Right atrium auricular region (tissue), 2 donors: Measurements from ENCODE around the gene FOXP1. TPM values are rescaled to one million over a fixed set of nuclear protein-coding genes. Genes with fewer than 3 reads are reported as not detected.

ENCODE experiments used
- DNase-seq: peaks from one replicate; pipeline ENCODE4 v3.0.0-alpha.2; 2019; ENCODE audit warnings: low spot score
- H3K27ac ChIP-seq, 2 donors: fragments of 200-600 bp; sonication (generic); 1 replicate in 1 of 2; 2 replicates in 1 of 2; pipeline ENCODE4 v1.5.1; 2016 to 2019
- H3K27me3 ChIP-seq, 2 donors: fragments of 200-600 bp; sonication (generic); one replicate each; pipeline versions ENCODE4 v1.5.1 to v1.6.0; 2017 to 2019
- H3K36me3 ChIP-seq: fragments of 200-600 bp; sonication (generic); one replicate; pipeline ENCODE4 v1.5.1; 2016
- H3K4me1 ChIP-seq, 2 donors: fragments of 200-600 bp; sonication (generic); one replicate each; pipeline versions ENCODE4 v1.5.1 to v1.6.0; 2017 to 2019
- H3K4me3 ChIP-seq, 2 donors: fragments of 200-600 bp; sonication (generic); 1 replicate in 1 of 2; 2 replicates in 1 of 2; pipeline ENCODE4 v1.5.1; 2017 to 2019; ENCODE audit warnings: mild to moderate bottlenecking in 1 of 2, moderate library complexity in 1 of 2
- H3K9me3 ChIP-seq, 2 donors: fragments of 200-600 bp; sonication (generic); one replicate each; pipeline ENCODE4 v1.5.1; 2019
- CTCF ChIP-seq, 2 donors: fragments of 200-600 bp; sonication (generic); IDR thresholded peaks; one replicate each; pipeline ENCODE4 v1.5.1; 2019; ENCODE audit warnings: antibody characterized with exemption in 2 of 2
- total RNA-seq, 2 donors: library from RNA; depleted of rRNA; stranded (reverse); fragments of >200 nt; gene quantifications; one replicate each; pipeline ENCODE4 v1.1.0, GENCODE V29; 2016

The FOXP1 gene
- total RNA-seq, 2 donors from 2014 or later, result 39.2 to 59.0 TPM

- DNase-seq, result no peak
- H3K4me1 ChIP-seq, result peaks cover 0 to 39% of the 10 kb centered on the region in 2 donors
- H3K9me3 ChIP-seq, result no peaks in the 10 kb centered on the region
- no peaks in the 10 kb centered on the region for H3K27me3 ChIP-seq
- peak overlapping the region; percentile 97 to 98 for H3K27ac ChIP-seq
- H3K4me3 ChIP-seq, result peak overlapping the region; percentile 77 to 87
- no peaks in the 10 kb centered on the region for H3K36me3 ChIP-seq
- no peak for TF ChIP-seq CTCF (IDR thresholded peaks at IDR 0.05)
These were observed 1.4 kb downstream of the FOXP1 start for GRCh38 chr3:71582036-71582611.

- Histone ChIP-seq H3K4me1 (peaks cover 0 to 37% of the 10 kb centered on the region in 2 donors), H3K36me3 (no peaks in the 10 kb centered on the region), H3K4me3 (peak overlapping the region; percentile 77 to 87), H3K27me3 (no peaks in the 10 kb centered on the region), H3K27ac (peak overlapping the region; percentile 97 to 98), H3K9me3 (no peaks in the 10 kb centered on the region)
- peak in 1 of 2 donors; percentile 16 for TF ChIP-seq CTCF (IDR thresholded peaks at IDR 0.05)
- no peak for DNase-seq
These were observed 2.0 kb downstream of the FOXP1 start for GRCh38 chr3:71581457-71582035.

DNA sequence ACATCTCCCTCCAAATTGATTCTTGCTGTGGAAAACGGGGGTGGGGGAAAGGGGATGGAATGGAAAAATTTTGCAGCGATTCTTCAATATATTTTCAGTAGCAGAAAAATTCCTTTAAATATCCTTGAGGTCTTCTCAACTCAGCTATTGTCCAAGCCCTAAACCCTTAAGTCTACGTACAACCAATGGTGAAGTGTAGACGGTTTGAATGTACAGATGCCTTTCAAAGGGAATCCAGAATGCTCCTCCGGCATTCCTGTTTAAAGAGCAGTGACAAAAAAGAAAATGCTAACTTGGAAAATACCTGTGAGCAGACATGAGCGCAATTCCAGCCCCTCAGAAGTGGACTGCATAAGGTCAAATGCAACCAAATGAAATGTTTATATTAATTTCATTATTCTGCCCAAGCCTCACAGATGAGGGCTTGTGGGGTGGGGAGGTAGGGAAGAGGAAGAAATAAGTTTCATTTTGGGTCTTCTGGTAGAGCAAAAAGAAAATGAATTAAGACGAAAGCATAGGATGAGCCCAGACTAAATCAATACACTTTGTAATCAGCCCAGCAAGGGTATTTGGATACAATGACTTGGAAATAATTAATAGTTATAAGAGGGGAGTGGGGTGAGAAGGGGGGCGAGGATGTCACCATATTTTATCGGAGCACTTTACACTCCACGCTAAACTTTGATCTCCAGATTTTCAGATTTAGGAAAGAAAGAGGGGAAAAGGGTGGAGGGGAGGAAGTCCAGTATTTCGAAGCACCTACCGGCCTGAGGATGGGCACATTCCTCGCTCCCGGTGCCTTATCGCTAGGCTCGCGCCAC, 2.7 kb downstream of the FOXP1 start:
- Histone ChIP-seq H3K27ac (peak overlapping the region; percentile 97 to 98), H3K4me1 (peaks cover 0 to 31% of the 10 kb centered on the region in 2 donors), H3K27me3 (no peaks in the 10 kb centered on the region), H3K36me3 (no peaks in the 10 kb centered on the region), H3K4me3 (peak overlapping the region; percentile 77 to 87), H3K9me3 (no peaks in the 10 kb centered on the region)
- no peak for TF ChIP-seq CTCF (IDR thresholded peaks at IDR 0.05)
- no peak for DNase-seq

GRCh38 chr3:71579935-71580406, 3.6 kb downstream of the FOXP1 start:
- no peaks in the 10 kb centered on the region for H3K27me3 ChIP-seq
- H3K36me3 ChIP-seq, result no peaks in the 10 kb centered on the region
- no peak overlapping the region for H3K4me3 ChIP-seq
- DNase-seq, result no peak
- H3K9me3 ChIP-seq, result no peaks in the 10 kb centered on the region
- no peak for TF ChIP-seq CTCF (IDR thresholded peaks at IDR 0.05)
- peak overlapping the region; percentile 97 to 98 for H3K27ac ChIP-seq
- H3K4me1 ChIP-seq, result peaks cover 0 to 22% of the 10 kb centered on the region in 2 donors

- no peaks in the 10 kb centered on the region for H3K9me3 ChIP-seq
- no peaks in the 10 kb centered on the region for H3K36me3 ChIP-seq
- H3K4me1 ChIP-seq, result peaks cover 0 to 19% of the 10 kb centered on the region in 2 donors
- H3K27me3 ChIP-seq, result no peaks in the 10 kb centered on the region
- TF ChIP-seq CTCF (IDR thresholded peaks at IDR 0.05), result no peak
- no peak overlapping the region for H3K4me3 ChIP-seq
- H3K27ac ChIP-seq, result peak overlapping the region; percentile 97 to 98
- no peak for DNase-seq
These were observed 4.1 kb downstream of the FOXP1 start for GRCh38 chr3:71579326-71579934.
